SJCRH30 (cell line): ENCODE results near the gene MSH4. TPM values are rescaled to one million over a fixed set of nuclear protein-coding genes. Genes with fewer than 3 reads are reported as not detected.
"Not testable (repeated sequence)": the region's sequence is repeated elsewhere in the genome, so short reads cannot be mapped to it uniquely, and the experiment has no call there.

Experiments
- DNase-seq, 2 experiments: peaks; one replicate each; pipeline ENCODE4 v3.0.0-alpha.2; 2015 to 2020
- H3K27ac ChIP-seq: fragments of 250-450 bp; sonication (Bioruptor Pico); 2 replicates; pipeline ENCODE4 v1.5.1; 2020; ENCODE audit warnings: mild to moderate bottlenecking, moderate library complexity
- H3K27me3 ChIP-seq: fragments of 250-450 bp; sonication (Bioruptor Pico); 2 replicates; pipeline ENCODE4 v1.5.1; 2020; ENCODE audit warnings: mild to moderate bottlenecking, moderate library complexity
- H3K36me3 ChIP-seq: fragments of 250-450 bp; sonication (Bioruptor Pico); 2 replicates; pipeline ENCODE4 v1.5.1; 2020; ENCODE audit warnings: mild to moderate bottlenecking, moderate library complexity
- H3K4me1 ChIP-seq: fragments of 250-450 bp; sonication (Bioruptor Pico); 2 replicates; pipeline ENCODE4 v1.5.1; 2020; ENCODE audit warnings: mild to moderate bottlenecking, moderate library complexity
- H3K4me3 ChIP-seq: fragments of 250-450 bp; sonication (Bioruptor Pico); 2 replicates; pipeline ENCODE4 v1.5.1; 2020; ENCODE audit warnings: mild to moderate bottlenecking, moderate library complexity
- H3K9me3 ChIP-seq: fragments of 250-450 bp; sonication (Bioruptor Pico); replicated peaks from 2 replicates; pipeline ENCODE4 v1.5.1; 2020; ENCODE audit warnings: mild to moderate bottlenecking, moderate library complexity
- total RNA-seq: library from RNA; depleted of rRNA; stranded (reverse); fragments of >200 nt; shearing (Covaris generic); gene quantifications from 2 replicates; pipeline ENCODE4 v1.2.3, GENCODE V29; 2014

MSH4 gene
- total RNA-seq, 1 experiment from 2014 or later: 0.06 TPM

- Histone ChIP-seq H3K27ac (peak overlapping the region; percentile 73), H3K9me3 (no peaks in the 10 kb centered on the region), H3K4me1 (peaks cover 12% of the 10 kb centered on the region; the same call in 1 of the 2 replicates), H3K27me3 (no peaks in the 10 kb centered on the region), H3K36me3 (peaks cover 45% of the 10 kb centered on the region), H3K4me3 (peak overlapping the region; percentile 72)
- no peak for DNase-seq
Observed at GRCh38 chr1:75786901-75787493, 9.7 kb upstream of the MSH4 start.

DNA sequence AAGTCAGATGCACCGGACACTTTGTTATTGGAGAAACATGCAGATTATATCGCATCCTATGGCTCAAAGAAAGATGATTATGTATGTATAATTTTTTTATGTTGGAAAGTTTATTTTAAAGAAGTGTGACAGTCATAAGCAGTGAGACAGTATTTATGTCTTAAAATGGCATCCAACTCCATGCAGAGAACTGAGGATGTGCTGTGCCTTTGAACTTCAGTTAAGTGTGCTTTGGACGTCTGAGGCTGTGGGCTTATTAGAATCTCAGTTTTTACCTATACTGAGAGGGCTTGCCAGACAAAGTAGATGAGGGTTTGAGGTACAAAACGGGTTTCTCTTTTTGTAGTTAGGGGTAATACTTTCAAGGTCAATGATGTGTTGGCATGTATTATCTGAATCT is 9.2 kb upstream of the MSH4 start:
- peak overlapping the region; percentile 72 for H3K4me3 ChIP-seq
- H3K36me3 ChIP-seq: peaks cover 50% of the 10 kb centered on the region
- no peaks in the 10 kb centered on the region for H3K27me3 ChIP-seq
- H3K4me1 ChIP-seq: peaks cover 12% of the 10 kb centered on the region; the same call in 1 of the 2 replicates
- no peak overlapping the region for H3K27ac ChIP-seq
- DNase-seq: no peak
- no peaks in the 10 kb centered on the region for H3K9me3 ChIP-seq

GRCh38 chr1:75789988-75790387 is 6.7 kb upstream of the MSH4 start:
- Histone ChIP-seq H3K36me3 (peaks cover 75% of the 10 kb centered on the region), H3K27ac (no peak overlapping the region), H3K4me1 (peaks cover 12% of the 10 kb centered on the region; the same call in 1 of the 2 replicates), H3K9me3 (no peaks in the 10 kb centered on the region), H3K27me3 (no peaks in the 10 kb centered on the region), H3K4me3 (no peak overlapping the region)
- DNase-seq: no peak

DNA sequence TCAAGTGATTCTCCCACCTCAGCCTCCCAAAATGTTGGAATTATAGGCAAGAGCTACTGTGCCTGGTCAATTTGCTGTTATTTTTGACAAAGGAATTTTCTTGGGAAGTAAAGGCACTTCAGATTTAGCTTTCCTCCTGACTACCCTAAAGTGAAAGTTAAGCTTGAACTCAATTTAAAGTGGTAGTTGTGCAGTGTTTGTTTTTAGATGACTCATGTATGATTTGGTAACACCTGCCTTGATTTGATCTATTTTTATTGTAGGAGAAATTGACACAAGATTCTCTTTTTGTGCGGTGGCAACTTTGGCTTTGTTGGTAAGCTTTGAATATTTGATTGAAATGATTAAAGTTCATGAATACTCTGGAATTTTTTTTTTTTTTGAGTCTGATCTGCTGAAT is 5.7 kb upstream of the MSH4 start:
- Histone ChIP-seq H3K9me3 (no peaks in the 10 kb centered on the region), H3K4me3 (no peak overlapping the region), H3K27ac (no peak overlapping the region), H3K4me1 (peaks cover 12% of the 10 kb centered on the region; the same call in 1 of the 2 replicates), H3K36me3 (peaks cover 85% of the 10 kb centered on the region), H3K27me3 (no peaks in the 10 kb centered on the region)
- no peak for DNase-seq

- Histone ChIP-seq H3K27ac (no peak overlapping the region), H3K9me3 (no peaks in the 10 kb centered on the region), H3K36me3 (peaks cover 93% of the 10 kb centered on the region), H3K27me3 (no peaks in the 10 kb centered on the region), H3K4me3 (no peak overlapping the region), H3K4me1 (peaks cover 12% of the 10 kb centered on the region; the same call in 1 of the 2 replicates)
- DNase-seq: no peak
Observed at GRCh38 chr1:75792091-75792490, 4.6 kb upstream of the MSH4 start.

DNA sequence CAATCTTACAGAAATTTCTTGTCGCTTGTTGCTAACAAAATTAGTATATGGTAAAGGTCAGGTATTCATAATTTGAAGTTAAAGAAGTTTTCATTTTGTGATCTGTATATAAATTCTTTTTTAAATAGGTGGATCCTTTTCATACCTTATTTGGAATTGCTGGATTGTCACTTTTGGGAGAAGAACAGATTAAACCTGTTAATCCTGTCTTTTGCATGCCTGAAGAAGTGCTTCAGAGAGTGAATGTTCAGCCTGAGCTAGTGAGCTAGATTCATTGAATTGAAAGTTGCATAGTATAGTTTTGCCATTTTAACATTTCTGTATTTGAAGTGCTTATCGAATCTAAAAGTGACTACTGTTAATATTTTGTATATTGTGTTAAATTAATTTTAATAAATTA is 2.3 kb upstream of the MSH4 start:
- peaks cover 74% of the 10 kb centered on the region for H3K36me3 ChIP-seq

GRCh38 chr1:75795703-75796193 is 934 bp upstream of the MSH4 start:
- H3K36me3 ChIP-seq: peaks cover 60% of the 10 kb centered on the region
- no peaks in the 10 kb centered on the region for H3K4me1 ChIP-seq
- DNase-seq: no peak
- no peak overlapping the region for H3K27ac ChIP-seq
- no peaks in the 10 kb centered on the region for H3K9me3 ChIP-seq
- H3K27me3 ChIP-seq: no peaks in the 10 kb centered on the region
- H3K4me3 ChIP-seq: no peak overlapping the region

More for the DNA sequence above, 2.3 kb upstream of the MSH4 start:
- H3K9me3 ChIP-seq: no peaks in the 10 kb centered on the region
- no peak for DNase-seq
- no peaks in the 10 kb centered on the region for H3K27me3 ChIP-seq
- H3K4me3 ChIP-seq: no peak overlapping the region
- no peaks in the 10 kb centered on the region; the same call in 1 of the 2 replicates for H3K4me1 ChIP-seq
- no peak overlapping the region for H3K27ac ChIP-seq

DNA sequence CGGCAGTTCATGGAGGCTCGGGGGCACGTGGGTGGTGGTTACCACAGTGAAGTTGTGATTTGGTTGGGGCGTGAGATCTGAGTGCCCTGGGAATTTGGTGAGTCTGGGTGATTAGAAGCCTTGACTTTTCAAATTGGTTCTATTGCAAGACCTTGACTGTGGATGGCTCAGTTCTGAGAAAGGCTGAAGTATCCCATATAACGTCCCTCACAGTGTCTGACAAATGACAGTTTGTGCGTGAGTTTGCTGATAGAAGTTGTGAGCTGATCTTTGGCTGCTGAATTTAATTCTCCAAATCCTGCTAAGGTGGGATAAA is 549 bp downstream of the MSH4 start:
- Histone ChIP-seq H3K9me3 (no peaks in the 10 kb centered on the region), H3K27me3 (no peaks in the 10 kb centered on the region), H3K4me3 (no peak overlapping the region), H3K36me3 (peaks cover 46% of the 10 kb centered on the region), H3K27ac (no peak overlapping the region), H3K4me1 (no peaks in the 10 kb centered on the region)
- no peak for DNase-seq

GRCh38 chr1:75797606-75798216 is 1.0 kb downstream of the MSH4 start:
- Histone ChIP-seq H3K27ac (no peak overlapping the region), H3K36me3 (peaks cover 41% of the 10 kb centered on the region), H3K9me3 (no peaks in the 10 kb centered on the region), H3K4me1 (no peaks in the 10 kb centered on the region), H3K27me3 (no peaks in the 10 kb centered on the region), H3K4me3 (no peak overlapping the region)
- DNase-seq: no peak

- H3K27ac ChIP-seq, H3K36me3 ChIP-seq, H3K4me1 ChIP-seq, DNase-seq, H3K9me3 ChIP-seq, H3K4me3 ChIP-seq, H3K27me3 ChIP-seq: not testable (repeated sequence)
Observed at GRCh38 chr1:75801480-75801879, 4.8 kb downstream of the MSH4 start.

DNA sequence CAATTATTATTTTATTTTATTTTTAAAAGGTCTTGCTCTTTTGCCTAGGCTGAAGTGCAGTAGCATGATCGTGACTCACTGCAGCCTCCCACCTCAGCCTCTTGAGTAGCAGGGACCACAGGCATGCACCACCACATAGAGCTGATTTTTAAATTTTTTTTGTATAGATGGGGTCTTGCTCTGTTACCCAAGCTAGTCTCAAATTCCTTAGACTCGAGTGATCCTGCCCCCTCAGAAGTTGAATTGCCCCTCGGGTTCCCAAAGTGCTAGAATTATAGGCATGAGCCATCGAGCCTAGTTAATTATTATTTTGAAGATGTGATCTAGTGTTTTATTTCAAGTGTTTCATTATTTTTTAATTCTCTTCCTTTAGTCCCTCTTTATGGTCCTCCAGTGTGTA is 12.2 kb downstream of the MSH4 start:
- no peaks in the 10 kb centered on the region for H3K27me3 ChIP-seq
- H3K27ac ChIP-seq: no peak overlapping the region
- H3K36me3 ChIP-seq: no peaks in the 10 kb centered on the region
- no peak overlapping the region for H3K4me3 ChIP-seq
- no peak for DNase-seq
- peaks cover 11% of the 10 kb centered on the region for H3K4me1 ChIP-seq
- no peaks in the 10 kb centered on the region for H3K9me3 ChIP-seq

DNA sequence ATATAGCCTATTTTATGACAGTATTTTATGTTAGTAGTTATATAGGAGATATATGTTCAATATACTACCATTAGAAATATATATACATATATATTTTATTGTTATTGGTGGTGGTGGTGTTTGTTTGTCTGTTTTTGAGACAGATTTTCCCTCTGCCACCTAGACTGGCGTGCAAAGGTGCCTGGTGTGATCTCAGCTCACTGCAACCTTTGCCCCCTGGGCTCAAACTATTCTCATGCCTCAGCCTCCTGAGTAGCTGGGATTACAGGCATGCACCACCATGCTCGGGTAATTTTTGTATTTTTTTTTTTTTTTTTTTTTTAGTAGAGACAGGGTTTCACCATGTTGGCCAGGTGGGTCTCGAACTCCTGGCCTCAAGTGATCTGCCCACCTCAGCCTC is 13.4 kb downstream of the MSH4 start:
- not testable (repeated sequence) for H3K9me3 ChIP-seq, H3K27ac ChIP-seq, H3K4me3 ChIP-seq, DNase-seq, H3K27me3 ChIP-seq, H3K36me3 ChIP-seq
- peaks cover 11% of the 10 kb centered on the region for H3K4me1 ChIP-seq

GRCh38 chr1:75811211-75811981 is 14.7 kb downstream of the MSH4 start:
- Histone ChIP-seq H3K4me3 (no peak overlapping the region), H3K36me3 (no peaks in the 10 kb centered on the region), H3K4me1 (peaks cover 11% of the 10 kb centered on the region), H3K9me3 (no peaks in the 10 kb centered on the region), H3K27ac (peak overlapping the region; percentile 68), H3K27me3 (no peaks in the 10 kb centered on the region)
- peak in 1 of 2 experiments; percentile 61 for DNase-seq

- Histone ChIP-seq H3K27me3 (no peaks in the 10 kb centered on the region), H3K27ac (peak overlapping the region; percentile 68), H3K4me3 (no peak overlapping the region), H3K4me1 (peaks cover 11% of the 10 kb centered on the region), H3K9me3 (no peaks in the 10 kb centered on the region), H3K36me3 (no peaks in the 10 kb centered on the region)
- no peak for DNase-seq
Observed at GRCh38 chr1:75812065-75812464, 15.4 kb downstream of the MSH4 start.

- H3K4me3 ChIP-seq, H3K27me3 ChIP-seq, H3K9me3 ChIP-seq, H3K4me1 ChIP-seq, DNase-seq, H3K36me3 ChIP-seq, H3K27ac ChIP-seq: not testable (repeated sequence)
Observed at GRCh38 chr1:75823596-75823995, 26.9 kb downstream of the MSH4 start.
